AG08396 (cell line): ENCODE results near the gene SERPINB3.
"Not testable (repeated sequence)": the region's sequence is repeated elsewhere in the genome, so short reads cannot be mapped to it uniquely, and the experiment has no call there.

ENCODE experiments used
- DNase-seq: peaks from one replicate; pipeline ENCODE4 v3.0.0; 2012; ENCODE audit warnings: low spot score, mixed read lengths

SERPINB3 gene

DNA sequence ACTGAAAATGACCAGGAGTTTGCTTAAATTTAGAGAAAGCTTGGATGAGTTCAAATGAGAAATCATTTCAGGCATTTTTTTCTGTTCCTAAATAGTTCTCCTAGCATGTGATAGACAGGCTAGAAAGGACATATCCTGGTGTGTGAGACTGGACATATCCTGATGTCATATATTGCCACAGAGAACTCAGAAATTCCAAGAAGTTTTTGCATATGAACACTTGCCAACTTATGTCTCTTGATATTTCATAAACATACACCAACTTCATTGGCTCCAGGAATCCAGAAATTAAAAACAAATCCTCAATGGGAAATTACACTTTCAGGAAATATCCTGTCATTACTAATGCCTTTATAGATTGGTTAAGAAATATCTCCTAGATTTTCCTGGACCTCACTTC, 14.8 kb downstream of the SERPINB3 start:
- DNase-seq = no peak

DNA sequence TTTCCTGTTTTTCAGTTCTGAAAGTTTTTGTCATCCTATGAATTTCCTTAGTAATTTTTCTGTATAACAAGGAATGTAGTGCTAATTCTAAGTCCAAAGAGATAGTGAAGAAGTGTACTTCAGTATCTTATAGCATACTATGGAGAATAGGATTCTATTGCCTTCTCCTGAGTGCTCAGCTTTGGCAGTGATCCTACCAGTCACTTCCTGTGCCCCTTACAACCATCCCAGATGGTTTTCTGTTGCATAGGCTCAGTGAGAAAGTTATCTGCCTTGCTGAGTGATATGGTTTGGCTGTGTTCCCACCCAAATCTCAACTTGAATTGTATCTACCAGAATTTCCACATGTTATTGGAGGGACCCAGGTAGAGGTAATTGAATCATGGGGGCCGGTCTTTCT, 17.0 kb downstream of the SERPINB3 start:
- not testable (repeated sequence) for DNase-seq

- not testable (repeated sequence) for DNase-seq
Measured at GRCh38 chr18:63644142-63644541, 17.6 kb downstream of the SERPINB3 start, which contains the start of gene SERPINB4. TSS of gene SERPINB4 (minus strand) at chr18:63644256. CDS start at chr18:63643577, 679 bp downstream.

DNA sequence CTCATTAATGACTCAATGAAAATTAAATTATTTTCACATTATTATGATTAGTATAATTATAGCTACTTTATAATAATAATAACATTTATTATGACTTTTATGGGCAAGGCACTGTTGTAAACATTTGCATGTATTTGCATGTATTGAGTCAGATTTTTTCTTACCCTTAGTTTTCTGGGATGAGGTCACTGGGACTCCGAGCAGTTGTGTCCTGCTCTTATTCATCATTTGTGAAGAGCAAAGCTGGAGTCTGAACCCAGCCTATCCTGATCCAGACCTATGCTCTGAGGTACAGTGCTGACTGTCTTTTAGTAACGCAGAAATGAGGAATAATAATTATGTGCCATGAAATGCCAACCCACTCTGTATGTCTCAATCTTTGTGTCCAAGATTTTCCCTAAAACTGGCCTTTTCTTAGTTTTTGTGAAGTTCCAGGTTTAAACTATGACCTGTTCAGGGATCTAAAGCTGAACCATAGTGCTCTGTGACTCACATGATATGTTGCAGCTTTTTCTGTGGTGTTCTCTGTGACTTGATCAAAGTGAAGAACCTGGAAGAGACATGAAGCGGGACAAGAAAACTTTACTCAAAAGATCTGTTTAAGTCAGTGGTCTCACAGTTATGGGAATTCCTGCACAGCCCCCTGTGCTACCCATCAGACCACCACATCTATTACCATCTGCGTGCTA, 18.9 kb downstream of the SERPINB3 start:
- DNase-seq = not testable (repeated sequence)

DNA sequence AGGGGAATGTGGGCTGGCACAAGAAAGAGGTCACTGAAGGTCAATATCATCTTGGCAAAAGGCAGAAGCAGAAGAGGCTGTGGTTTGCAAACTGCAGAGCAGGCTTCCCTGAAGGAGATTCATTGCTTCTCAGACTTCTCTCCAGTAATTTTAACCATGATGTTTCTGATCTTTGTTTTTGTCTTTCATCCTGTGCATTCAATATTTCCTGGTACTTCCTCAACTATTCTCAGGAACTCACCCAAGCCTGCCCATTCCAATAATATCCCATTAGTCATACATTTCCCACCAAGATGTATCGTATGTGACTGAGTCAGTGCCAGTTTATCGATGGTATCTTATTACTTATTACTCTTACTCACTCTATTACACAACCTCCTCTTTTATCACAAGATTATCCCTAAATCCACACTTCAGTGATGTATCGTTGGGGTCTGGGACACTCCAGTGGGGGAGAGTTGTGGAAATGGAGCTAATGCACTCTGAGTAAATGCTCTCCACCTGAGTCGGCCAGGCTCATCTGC, 20.5 kb downstream of the SERPINB3 start:
- DNase-seq = not testable (repeated sequence)

DNA sequence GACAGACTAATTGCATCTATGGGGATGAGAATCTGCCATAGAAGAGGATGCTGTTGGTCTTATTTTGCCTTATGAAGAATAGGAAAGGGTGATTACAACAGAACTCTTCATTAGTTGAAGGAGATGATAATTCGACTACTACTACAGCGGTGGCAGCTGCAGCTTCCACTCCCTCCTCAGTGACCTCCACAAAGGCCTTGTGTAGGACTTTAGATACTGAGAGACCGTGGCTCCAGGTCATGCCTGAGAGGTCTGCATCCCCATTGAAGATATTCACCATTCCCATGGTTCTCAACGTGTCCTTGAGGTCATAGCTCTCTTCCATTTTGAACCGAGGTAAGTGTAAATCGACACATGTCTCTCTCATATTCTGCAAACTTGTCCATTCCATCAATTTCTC, 24.0 kb downstream of the SERPINB3 start:
- DNase-seq = no peak

DNA sequence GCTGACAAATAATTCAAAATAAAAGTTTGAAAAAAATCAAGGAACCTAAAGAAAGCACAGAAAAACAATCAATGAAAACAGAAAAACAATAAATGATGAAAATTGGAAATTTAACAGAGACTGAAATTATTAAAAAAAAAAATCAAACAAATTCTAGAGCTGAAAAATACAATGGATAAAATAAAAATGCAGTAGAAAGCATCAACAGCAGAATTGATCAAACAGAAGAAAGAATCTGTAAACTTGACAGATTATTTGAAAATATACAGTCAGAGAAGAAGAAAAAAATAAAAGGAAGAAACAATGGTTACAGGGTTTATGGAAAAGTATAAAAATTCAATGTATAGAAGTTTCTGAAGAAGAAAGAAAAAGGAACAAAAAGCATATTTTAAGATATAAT, 33.9 kb downstream of the SERPINB3 start:
- no peak for DNase-seq

DNA sequence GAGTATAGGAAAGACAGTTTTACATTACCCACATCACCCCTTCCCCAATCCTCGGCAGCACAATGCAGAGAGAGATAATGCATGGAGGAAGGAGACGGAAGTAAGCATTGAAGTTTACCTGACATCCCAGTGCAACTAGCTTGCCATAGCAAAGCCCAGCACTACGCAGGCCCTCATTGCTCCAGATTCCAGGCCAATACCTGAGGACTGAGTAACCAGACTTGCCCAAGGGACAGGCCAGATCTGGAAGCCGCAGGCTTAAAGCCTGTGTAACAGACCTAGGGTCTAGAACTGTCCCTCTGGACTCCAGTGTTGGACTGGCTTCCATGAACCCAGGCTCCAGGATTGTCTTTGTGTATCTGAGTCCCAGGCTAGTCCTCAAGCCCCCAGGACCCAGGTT, 35.3 kb downstream of the SERPINB3 start:
- DNase-seq = no peak

GRCh38 chr18:63624863-63625262, 36.8 kb downstream of the SERPINB3 start:
- no peak for DNase-seq

- DNase-seq = no peak
Measured at GRCh38 chr18:63619661-63620060, 42.0 kb downstream of the SERPINB3 start.

DNA sequence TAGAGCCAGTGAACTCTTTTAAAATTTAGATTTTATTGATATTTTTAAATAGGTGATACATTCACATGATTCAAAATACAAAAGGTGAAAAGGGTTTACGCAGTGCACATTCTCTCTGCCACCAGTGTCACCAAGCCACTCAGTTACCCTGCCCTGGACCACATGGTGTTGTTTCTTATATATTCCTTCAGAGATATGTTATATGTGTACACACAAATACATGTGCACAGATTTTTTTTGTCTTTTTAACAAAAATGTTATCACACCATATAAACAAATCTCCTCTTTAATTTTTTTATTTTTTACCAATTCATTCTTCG, 43.8 kb downstream of the SERPINB3 start:
- no peak for DNase-seq

DNA sequence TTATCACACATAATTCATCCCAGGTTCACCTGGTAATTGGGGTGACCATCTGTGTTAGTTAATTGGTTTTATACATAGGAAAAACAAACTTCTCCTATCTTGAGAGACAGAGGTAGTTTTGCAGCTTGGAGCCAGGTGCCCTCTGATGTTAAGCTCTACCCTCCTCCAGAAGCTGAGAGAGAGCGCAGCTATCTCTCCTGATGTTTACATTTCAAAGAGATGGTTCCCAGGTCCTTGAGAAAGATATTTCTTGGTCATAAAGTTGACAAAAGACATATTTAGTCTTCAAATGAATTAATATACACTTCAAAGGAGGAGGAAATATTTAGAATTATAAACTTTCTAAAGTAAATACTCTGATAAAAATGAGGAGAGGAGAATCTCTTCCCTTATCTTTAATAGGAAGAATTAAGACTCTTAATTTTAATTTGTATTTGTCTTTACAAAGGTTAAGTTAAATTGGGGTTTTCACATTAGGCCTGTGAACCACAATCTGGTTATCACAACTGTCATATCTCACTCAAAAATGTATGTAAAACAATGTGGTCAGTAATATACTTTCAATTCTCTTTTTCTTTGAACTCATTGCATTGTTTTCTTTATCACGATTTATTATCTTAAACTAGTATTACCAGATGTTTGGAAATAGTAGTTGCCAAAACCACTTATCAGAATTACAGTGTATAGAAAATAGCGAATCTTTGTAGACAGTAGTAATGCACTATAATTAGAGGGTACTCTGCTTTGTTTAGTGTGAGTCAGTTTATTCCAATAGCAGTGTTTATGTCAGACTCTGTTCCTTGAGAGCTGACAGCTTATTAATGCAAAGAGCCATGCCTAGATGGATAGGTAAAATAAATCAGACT, 44.4 kb downstream of the SERPINB3 start:
- no peak for DNase-seq

DNA sequence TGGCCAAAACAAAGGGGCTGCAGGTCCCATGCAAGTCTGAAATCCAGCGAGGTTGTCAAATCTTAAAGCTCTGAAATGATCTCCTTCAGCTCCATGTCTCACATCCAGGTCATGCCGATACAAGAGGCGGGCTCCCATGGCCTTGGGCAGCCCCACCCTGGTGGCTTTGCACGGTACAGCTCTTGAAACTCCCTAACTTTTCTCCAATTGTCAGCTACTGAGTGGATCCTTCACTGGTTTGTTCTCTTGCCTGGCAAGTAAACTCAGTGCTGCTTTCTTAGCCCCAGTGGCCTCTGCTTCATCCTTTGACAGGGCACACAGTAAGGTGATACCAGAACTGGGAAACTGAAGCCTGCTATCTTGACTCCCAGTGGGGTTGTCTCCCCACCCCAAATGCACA, 48.3 kb downstream of the SERPINB3 start:
- DNase-seq = no peak

- DNase-seq = peak; percentile 22
Measured at GRCh38 chr18:63606526-63606925, 55.2 kb downstream of the SERPINB3 start.
